Stimulated activated naive CD8-positive, alpha-beta T cell treated with anti-CD3 and anti-CD28 coated beads, Interleukin-15, Interleukin-2, amounts not matched to agents 100 U/mL and 50 U/mL, for 24 hours (primary cell): ENCODE measurements around the gene UGT2A1.

Experiments used
- ATAC-seq: fragments of 150-1000 bp; cut with Tn5 transposase; one replicate; pipeline ENCODE4 v1.10.0; 2021
- DNase-seq: peaks from one replicate; pipeline ENCODE4 v3.0.0; 2021

UGT2A1 gene

GRCh38 chr4:69589884-69590283, 63.2 kb downstream of the UGT2A1 start:
- ATAC-seq, result no peak
- DNase-seq, result no peak

- no peak for DNase-seq
- no peak for ATAC-seq
Measured at GRCh38 chr4:69584135-69584534, 68.9 kb downstream of the UGT2A1 start.

GRCh38 chr4:69583543-69583942, 69.5 kb downstream of the UGT2A1 start:
- ATAC-seq (no peak), DNase-seq (no peak)

GRCh38 chr4:69577245-69577644, 75.8 kb downstream of the UGT2A1 start:
- no peak for ATAC-seq
- no peak for DNase-seq

- ATAC-seq (no peak), DNase-seq (no peak)
Measured at GRCh38 chr4:69576251-69576877, 76.7 kb downstream of the UGT2A1 start.

GRCh38 chr4:69568787-69569186, 84.3 kb downstream of the UGT2A1 start:
- DNase-seq (no peak), ATAC-seq (no peak)

- DNase-seq (no peak), ATAC-seq (no peak)
Measured at GRCh38 chr4:69563424-69563823, 89.6 kb downstream of the UGT2A1 start.

GRCh38 chr4:69549651-69550050, 103.4 kb downstream of the UGT2A1 start:
- DNase-seq (no peak), ATAC-seq (no peak)

- DNase-seq (no peak), ATAC-seq (no peak)
Measured at GRCh38 chr4:69546134-69546765, 106.8 kb downstream of the UGT2A1 start.
